HepG2 (cell line): ENCODE measurements around the gene IRF4. TPM values are rescaled to one million over a fixed set of nuclear protein-coding genes. Genes with fewer than 3 reads are reported as not detected.

Experiments
- ATAC-seq: fragments of 200-7000 bp; cut with Tn5 transposase; 3 replicates; pipeline ENCODE4 v1.9.1; 2020; ENCODE audit warnings: mild to moderate bottlenecking, moderate library complexity
- BruUV-seq: library from RNA; stranded (reverse); fragments of 400-500 nt; replicated peaks from 2 replicates; lab custom pipeline; 2021; lab: Mats Ljungman, UMichigan
- CTCF ChIA-PET: fragments of 300-600 bp; formaldehyde crosslinking; extraction: SDS; loops from one replicate; lab custom pipeline; 2021; ENCODE audit warnings: low total read pairs, inconsistent platforms, low intra/inter-chr PET ratio; lab: Yijun Ruan, JAX
- POLR2A ChIA-PET: fragments of 350-600 bp; sonication (Branson Sonifier 250); formaldehyde crosslinking; loops from one replicate; lab custom pipeline; 2020; ENCODE audit warnings: antibody characterized with exemption, inconsistent platforms; lab: Yijun Ruan, JAX
- DNase-seq: peaks from one replicate; pipeline ENCODE4 v3.0.0-alpha.2; 2015; ENCODE audit warnings: low spot score
- FAIRE-seq: peaks from 3 replicates; lab custom pipeline; 2011; peaks lifted over from hg19 to GRCh38; lab: Jason Lieb, UNC
- H2AFZ ChIP-seq: one replicate; pipeline ENCODE4 v1.6.1; 2011; ENCODE audit warnings: low read length, inconsistent platforms
- H3K27ac ChIP-seq: fragments of 300-600 bp; 3 replicates; pipeline ENCODE4 v1.8.0; 2011; ENCODE audit warnings: mixed run types, mild to moderate bottlenecking, mixed read lengths, low read length, inconsistent platforms; ENCODE audit not compliant: insufficient read depth; ENCODE audit errors: extremely low read length
- H3K27me3 ChIP-seq, 2 experiments: fragments of 200-600 bp in 1 of 2; 2 replicates in 1 of 2; 3 replicates in 1 of 2; pipeline versions ENCODE4 v1.6.0 to v1.8.0; 2011; ENCODE audit warnings: low read length in 2 of 2, mild to moderate bottlenecking in 2 of 2, moderate library complexity in 2 of 2, inconsistent platforms in 1 of 2; ENCODE audit not compliant: insufficient read depth in 2 of 2, control insufficient read depth in 1 of 2
- H3K36me3 ChIP-seq, 2 experiments: fragments of 200-600 bp in 1 of 2; replicated peaks in 1 of 2; 2 replicates in 1 of 2; 3 replicates in 1 of 2; pipeline versions ENCODE4 v1.5.1 to v1.8.0; 2011; ENCODE audit warnings: low read length in 2 of 2, inconsistent platforms in 1 of 2; ENCODE audit not compliant: insufficient read depth in 2 of 2, control insufficient read depth in 1 of 2
- H3K4me1 ChIP-seq: 2 replicates; pipeline ENCODE4 v1.5.1; 2012; ENCODE audit warnings: low read length, inconsistent platforms; ENCODE audit not compliant: insufficient read depth
- H3K4me2 ChIP-seq: 2 replicates; pipeline ENCODE4 v1.6.0; 2011; ENCODE audit warnings: low read depth, low read length, inconsistent platforms
- H3K4me3 ChIP-seq, 3 experiments: fragments of 200-600 bp in 1 of 3; sonication (generic), shearing (Covaris generic) in 1 of 3; replicated peaks in 1 of 3; 2 replicates each; pipeline ENCODE4 v1.5.1; 2011 to 2016; ENCODE audit warnings: low read length in 3 of 3, inconsistent platforms in 2 of 3, low read depth in 2 of 3, mild to moderate bottlenecking in 2 of 3, control low read depth in 1 of 3, mixed read lengths in 1 of 3; ENCODE audit not compliant: insufficient read depth in 1 of 3
- H3K79me2 ChIP-seq: one replicate; pipeline ENCODE4 v1.6.1; 2011; ENCODE audit warnings: low read length, inconsistent platforms; ENCODE audit not compliant: insufficient read depth
- H3K9ac ChIP-seq: 2 replicates; pipeline ENCODE4 v1.6.0; 2011; ENCODE audit warnings: mild to moderate bottlenecking, low read depth, low read length, inconsistent platforms; ENCODE audit not compliant: insufficient read depth
- H3K9me3 ChIP-seq: 2 replicates; pipeline ENCODE4 v1.5.1; 2012; ENCODE audit warnings: mild to moderate bottlenecking, low read length
- H4K20me1 ChIP-seq: 2 replicates; pipeline ENCODE4 v1.6.0; 2011; ENCODE audit warnings: inconsistent platforms, mild to moderate bottlenecking, low read length, moderate library complexity; ENCODE audit not compliant: insufficient read depth
- ARHGAP35 ChIP-seq: sonication (generic); formaldehyde crosslinking; IDR thresholded peaks from 2 replicates; pipeline ENCODE4 v1.9.0; 2022; ENCODE audit warnings: mild to moderate bottlenecking, inconsistent platforms, moderate library complexity, missing genetic modification reagents, borderline replicate concordance
- ESRRA ChIP-seq: sonication (generic); formaldehyde crosslinking; IDR thresholded peaks from 2 replicates; pipeline ENCODE4 v1.5.1; 2020; ENCODE audit warnings: mild to moderate bottlenecking, low read depth, missing genetic modification reagents
- PCBP2 ChIP-seq: fragments of 200-400 bp; formaldehyde crosslinking; optimal IDR thresholded peaks from 2 replicates; pipeline ENCODE3; 2018; ENCODE audit warnings: low read length, low read depth; ENCODE audit not compliant: poor library complexity, severe bottlenecking
- RBM39 ChIP-seq: fragments of 200-400 bp; formaldehyde crosslinking; IDR thresholded peaks from one replicate; pipeline ENCODE4 v1.6.1; 2018; ENCODE audit warnings: antibody characterized with exemption, mild to moderate bottlenecking, low read depth, low read length; ENCODE audit not compliant: poor library complexity, severe bottlenecking
- REXO4 ChIP-seq: sonication (generic); formaldehyde crosslinking; IDR thresholded peaks from 2 replicates; pipeline ENCODE4 v1.8.0; 2022; ENCODE audit warnings: missing genetic modification reagents, mild to moderate bottlenecking, borderline replicate concordance
- TFDP2 ChIP-seq: sonication (generic); formaldehyde crosslinking; IDR thresholded peaks from 2 replicates; pipeline ENCODE4 v1.4.0; 2020; ENCODE audit warnings: missing genetic modification reagents
- ZNF329 ChIP-seq: sonication (generic); formaldehyde crosslinking; IDR thresholded peaks from 2 replicates; pipeline ENCODE4 v1.9.0; 2021; ENCODE audit warnings: low read depth, mild to moderate bottlenecking, missing genetic modification reagents
- ZNF589 ChIP-seq: sonication (generic); formaldehyde crosslinking; conservative IDR thresholded peaks from 2 replicates; pipeline ENCODE4 v1.8.0; 2022; ENCODE audit warnings: mild to moderate bottlenecking, moderate library complexity, missing genetic modification reagents
- ZNF614 ChIP-seq: IDR thresholded peaks from 2 replicates; pipeline ENCODE4 v1.6.1; 2018; ENCODE audit warnings: missing biosample characterization, missing genetic modification reagents, inconsistent platforms, borderline replicate concordance
- ZNF780A ChIP-seq: sonication (generic); formaldehyde crosslinking; IDR thresholded peaks from 2 replicates; pipeline ENCODE4 v1.8.0; 2022; ENCODE audit warnings: mild to moderate bottlenecking, missing genetic modification reagents, moderate library complexity
- WGBS: methylation state at CpG from one replicate; pipeline ENCODE4 v1.1.6; 2017; ENCODE audit warnings: low lambda C conversion rate; 5-methylcytosine and 5-hydroxymethylcytosine counted together
- in situ Hi-C: cut with HindIII; loops from 2 replicates; pipeline ENCODE4 v1.10.0; 2017; ENCODE audit warnings: low pct_unique_long_range_greater_than_20kb; ENCODE audit not compliant: extremely low pct_ligation_motif_present
- intact Hi-C: fragments of 100-400 bp; cut with micrococcal nuclease; formaldehyde crosslinking; loops from one replicate; pipeline ENCODE4 v1.10.0; 2022; ENCODE audit not compliant: unreplicated experiment
- polyA plus RNA-seq, 8 experiments: library from polyadenylated mRNA; depleted of rRNA in 3 of 8; stranded (reverse) in 7 of 8; unstranded in 1 of 8; fragments of >200 nt; fragmentation: Illumina TruSeq in 4 of 8; extraction: Trizol in 4 of 8; gene quantifications; 2 replicates each; pipeline versions ENCODE4 v1.2.1 to v1.2.3, GENCODE V29; 2011 to 2016; ENCODE audit warnings: low read depth in 4 of 8, missing spikeins in 1 of 8, mixed read lengths in 1 of 8; ENCODE audit not compliant: insufficient read depth in 1 of 8
- total RNA-seq, 5 experiments: library from RNA; depleted of rRNA; stranded (reverse); fragments of >200 nt; fragmentation: Illumina TruSeq; extraction: Trizol; gene quantifications; 2 replicates each; pipeline ENCODE4 v1.2.3, GENCODE V29; 2016; ENCODE audit warnings: low read depth in 1 of 5

The IRF4 gene
- total and polyA plus RNA-seq, 2 of the 13 experiments (the other 11 are each of a cell fraction or from before 2014, with no cell fraction given), result 0.07 to 0.09 TPM

GRCh38 chr6:345747-346385, 45.7 kb upstream of the IRF4 start:
- ChIA-PET CTCF (no interaction called here), POLR2A (no interaction called here)
- intact Hi-C loops, result no loop called here
- no peaks in the 10 kb centered on the region for H3K4me1 ChIP-seq
- H3K79me2 ChIP-seq, result no peaks in the 10 kb centered on the region
- no TSS peak for BruUV-seq
- no peak overlapping the region for H3K27ac ChIP-seq
- FAIRE-seq (no peak), ATAC-seq (no peak), DNase-seq (no peak)
- no peak overlapping the region for H3K4me3 ChIP-seq
- 81% methylated on average over 17 of the region's 17 CpGs for WGBS
- no peak overlapping the region for H3K9ac ChIP-seq
- no peak overlapping the region for H3K4me2 ChIP-seq
- no peaks in the 10 kb centered on the region for H3K9me3 ChIP-seq
- H3K36me3 ChIP-seq, result peaks cover 0 to 1% of the 10 kb centered on the region in 2 experiments; a peak in 2 of 5 replicates
- H3K27me3 ChIP-seq, result no peaks in the 10 kb centered on the region
- in situ Hi-C loops, result no loop called here
- no peak overlapping the region for H2AFZ ChIP-seq
- no peaks in the 10 kb centered on the region for H4K20me1 ChIP-seq
- no peak for TF ChIP-seq PCBP2
- no peak for TF ChIP-seq ESRRA
- TF ChIP-seq ZNF780A (CRISPR knock-in tag), result no peak
- TF ChIP-seq TFDP2 (CRISPR knock-in tag), result no peak
- no peak for TF ChIP-seq ZNF614
- TF ChIP-seq ARHGAP35, result no peak
- TF ChIP-seq RBM39, result no peak
- TF ChIP-seq REXO4 (CRISPR knock-in tag), result no peak
- no peak for TF ChIP-seq ZNF329 (CRISPR knock-in tag)
- TF ChIP-seq ZNF589 (CRISPR knock-in tag), result no peak
